Measurements from ENCODE around the gene EEF1E1. TPM values are rescaled to one million over a fixed set of nuclear protein-coding genes. Genes with fewer than 3 reads are reported as not detected.

Gene EEF1E1
- total RNA-seq, 4 donors from 2014 or later = 10.9 to 63.4 (median 24.5) TPM

DNA sequence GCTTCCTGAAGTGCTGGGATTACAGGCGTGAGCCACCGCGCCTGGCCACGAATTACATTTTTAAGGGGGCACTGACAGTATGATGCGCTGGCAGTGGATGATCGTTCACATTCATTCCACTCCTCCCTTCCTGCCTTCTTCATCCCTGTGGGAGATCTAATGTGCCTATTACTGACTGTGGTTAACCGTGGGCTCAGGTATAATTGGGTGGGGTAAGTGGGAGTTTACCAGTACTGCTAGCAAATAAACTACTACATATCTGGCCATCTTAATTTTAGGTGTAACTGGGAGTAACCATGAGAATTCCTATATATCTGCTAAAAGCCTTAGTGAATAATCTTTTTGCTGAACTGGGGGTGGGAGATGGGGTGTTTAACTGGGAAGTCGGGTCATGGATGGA lies 31.6 kb downstream of the EEF1E1 start:
- Histone ChIP-seq H3K27ac (no peak overlapping the region), H3K36me3 (no peaks in the 10 kb centered on the region), H3K4me3 (replicated peaks in 1 of 3) (no peak overlapping the region), H3K4me1 (no peaks in the 10 kb centered on the region), H3K27me3 (no peaks in the 10 kb centered on the region), H3K9me3 (no peaks in the 10 kb centered on the region)
- WGBS, 2 donors = 88 to 90% methylated on average over 8 of the region's 8 CpGs
- TF ChIP-seq, protein P1, sequence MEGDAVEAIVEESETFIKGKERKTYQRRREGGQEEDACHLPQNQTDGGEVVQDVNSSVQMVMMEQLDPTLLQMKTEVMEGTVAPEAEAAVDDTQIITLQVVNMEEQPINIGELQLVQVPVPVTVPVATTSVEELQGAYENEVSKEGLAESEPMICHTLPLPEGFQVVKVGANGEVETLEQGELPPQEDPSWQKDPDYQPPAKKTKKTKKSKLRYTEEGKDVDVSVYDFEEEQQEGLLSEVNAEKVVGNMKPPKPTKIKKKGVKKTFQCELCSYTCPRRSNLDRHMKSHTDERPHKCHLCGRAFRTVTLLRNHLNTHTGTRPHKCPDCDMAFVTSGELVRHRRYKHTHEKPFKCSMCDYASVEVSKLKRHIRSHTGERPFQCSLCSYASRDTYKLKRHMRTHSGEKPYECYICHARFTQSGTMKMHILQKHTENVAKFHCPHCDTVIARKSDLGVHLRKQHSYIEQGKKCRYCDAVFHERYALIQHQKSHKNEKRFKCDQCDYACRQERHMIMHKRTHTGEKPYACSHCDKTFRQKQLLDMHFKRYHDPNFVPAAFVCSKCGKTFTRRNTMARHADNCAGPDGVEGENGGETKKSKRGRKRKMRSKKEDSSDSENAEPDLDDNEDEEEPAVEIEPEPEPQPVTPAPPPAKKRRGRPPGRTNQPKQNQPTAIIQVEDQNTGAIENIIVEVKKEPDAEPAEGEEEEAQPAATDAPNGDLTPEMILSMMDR (IDR thresholded peaks at IDR 0.05) = no peak
- no peak for TF ChIP-seq POLR2A (IDR thresholded peaks at IDR 0.05)
- DNase-seq = no peak
- intact Hi-C loops (cut with DNase I) = no loop called here

DNA sequence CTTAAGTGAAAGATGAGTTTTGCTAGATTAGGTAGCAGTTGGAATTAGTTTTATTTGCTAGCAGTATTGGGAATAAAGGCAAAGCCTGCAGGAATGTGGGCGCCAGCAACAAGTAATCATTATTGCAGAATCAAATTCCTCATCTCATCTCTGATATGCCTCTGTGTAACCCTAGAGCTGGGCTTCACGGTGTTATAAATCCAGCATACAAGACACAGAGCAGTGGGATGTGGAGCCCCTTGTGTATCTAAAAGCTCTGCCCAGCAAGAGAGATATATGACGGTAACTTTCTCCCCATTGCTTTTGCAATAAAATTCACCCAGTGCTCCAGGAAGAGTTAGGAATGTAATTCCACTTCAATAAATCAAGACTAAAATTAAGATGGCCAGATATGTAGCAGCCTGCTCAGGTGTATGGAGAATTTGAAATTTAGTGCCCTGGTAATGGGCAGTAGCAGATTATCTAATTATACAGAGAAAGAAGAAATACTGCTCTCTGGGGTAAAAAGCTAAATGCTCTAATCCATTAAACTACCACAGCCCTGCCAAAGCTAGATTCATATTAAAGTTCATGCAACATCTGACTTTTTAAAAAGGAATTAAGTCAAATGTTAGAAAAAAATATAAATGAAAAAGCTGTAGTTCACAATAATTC lies 32.6 kb downstream of the EEF1E1 start:
- Histone ChIP-seq H3K27ac (no peak overlapping the region), H3K4me3 (replicated peaks in 1 of 3) (no peak overlapping the region), H3K9me3 (no peaks in the 10 kb centered on the region), H3K36me3 (no peaks in the 10 kb centered on the region), H3K27me3 (no peaks in the 10 kb centered on the region), H3K4me1 (peaks cover 2 to 4% of the 10 kb centered on the region in 2 donors)
- TF ChIP-seq, protein P1 (IDR thresholded peaks at IDR 0.05) = no peak
- no peak for TF ChIP-seq POLR2A (IDR thresholded peaks at IDR 0.05)
- 72 to 82% methylated on average over 3 of the region's 3 CpGs for WGBS, 2 donors
- DNase-seq = no peak
- intact Hi-C loops (cut with DNase I) = no loop called here

DNA sequence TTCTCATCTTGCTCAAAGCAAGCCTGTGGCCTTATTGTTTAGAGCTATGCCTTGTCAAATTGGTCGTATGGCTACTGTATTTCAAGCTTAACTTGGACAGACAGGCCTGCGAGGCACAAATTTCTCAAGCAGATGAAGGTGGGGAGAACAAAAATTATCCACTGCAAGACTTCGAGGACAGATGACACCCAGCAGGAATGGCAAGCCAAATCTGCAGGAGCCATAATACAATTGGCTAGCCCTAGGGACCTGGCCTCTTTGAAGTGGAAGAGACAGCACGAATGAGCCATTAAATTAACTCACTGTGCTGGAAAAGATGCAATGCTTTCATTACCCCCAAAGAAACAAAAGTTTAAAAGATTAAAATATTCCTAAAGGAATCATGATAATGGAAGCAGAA lies 33.2 kb downstream of the EEF1E1 start:
- no peaks in the 10 kb centered on the region for H3K9me3 ChIP-seq
- no peak for DNase-seq
- no peaks in the 10 kb centered on the region for H3K36me3 ChIP-seq
- H3K4me1 ChIP-seq = peaks cover 6 to 7% of the 10 kb centered on the region in 2 donors
- no peak overlapping the region for H3K27ac ChIP-seq
- no peak for TF ChIP-seq POLR2A (IDR thresholded peaks at IDR 0.05)
- TF ChIP-seq, protein P1 (IDR thresholded peaks at IDR 0.05) = no peak
- 66 to 75% methylated on average over 4 of the region's 4 CpGs for WGBS, 2 donors
- intact Hi-C loops (cut with DNase I) = no loop called here
- no peaks in the 10 kb centered on the region for H3K27me3 ChIP-seq
- no peak overlapping the region for H3K4me3 ChIP-seq (replicated peaks in 1 of 3)

DNA sequence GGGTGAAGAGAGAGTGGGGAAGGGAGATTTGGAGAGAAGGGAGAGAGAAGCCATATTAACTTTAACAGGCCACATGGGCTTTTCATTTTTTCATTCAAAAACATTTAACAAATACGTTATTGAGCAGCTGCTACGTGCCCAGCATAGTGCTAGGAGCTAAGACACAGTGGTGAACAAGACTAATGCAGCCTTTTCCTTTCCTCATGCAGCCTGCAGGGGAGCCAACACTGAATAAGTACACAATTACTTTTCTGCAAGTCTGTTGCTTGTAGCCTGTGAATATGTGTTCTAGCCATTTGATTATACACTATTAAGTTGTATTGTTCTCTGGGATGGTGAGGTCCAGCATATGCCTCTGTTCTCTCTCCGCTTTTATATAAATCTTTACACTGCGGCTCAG lies 36.2 kb downstream of the EEF1E1 start:
- H3K4me1 ChIP-seq = peaks cover 7 to 9% of the 10 kb centered on the region in 2 donors
- H3K36me3 ChIP-seq = no peaks in the 10 kb centered on the region
- no peak overlapping the region for H3K27ac ChIP-seq
- 84 to 86% methylated on average over 4 of the region's 4 CpGs for WGBS, 2 donors
- no peak for TF ChIP-seq POLR2A (IDR thresholded peaks at IDR 0.05)
- TF ChIP-seq, protein P1 (IDR thresholded peaks at IDR 0.05) = peak in 1 of 6 experiments; percentile 22
- DNase-seq = no peak
- no peaks in the 10 kb centered on the region for H3K27me3 ChIP-seq
- no peak overlapping the region for H3K4me3 ChIP-seq (replicated peaks in 1 of 3)
- intact Hi-C loops (cut with DNase I) = no loop called here
- H3K9me3 ChIP-seq = no peaks in the 10 kb centered on the region

DNA sequence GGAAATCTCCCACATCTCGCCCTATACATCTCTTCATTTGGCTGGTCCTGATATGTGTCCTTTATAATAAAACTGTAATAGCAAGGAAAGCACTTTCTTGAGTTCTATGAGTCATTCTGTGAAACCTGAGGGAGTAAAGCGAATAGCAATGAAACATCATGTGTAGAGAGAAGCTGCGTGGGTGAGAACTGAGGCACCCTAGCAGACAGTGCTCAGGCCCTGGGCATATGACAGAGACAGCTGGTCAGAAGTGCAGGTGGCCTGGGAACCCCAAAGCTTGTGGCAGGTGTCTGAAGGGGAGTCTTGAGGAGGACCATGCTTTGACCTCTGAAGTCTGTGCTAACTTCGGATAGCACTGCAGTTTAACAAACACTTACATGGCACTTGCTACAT lies 36.8 kb downstream of the EEF1E1 start:
- no peaks in the 10 kb centered on the region for H3K27me3 ChIP-seq
- H3K4me1 ChIP-seq = peaks cover 7 to 9% of the 10 kb centered on the region in 2 donors
- TF ChIP-seq, protein P1 (IDR thresholded peaks at IDR 0.05) = no peak
- no peak for TF ChIP-seq POLR2A (IDR thresholded peaks at IDR 0.05)
- intact Hi-C loops (cut with DNase I) = no loop called here
- no peaks in the 10 kb centered on the region for H3K36me3 ChIP-seq
- no peak overlapping the region for H3K27ac ChIP-seq
- DNase-seq = no peak
- 90 to 95% methylated on average over 4 of the region's 4 CpGs for WGBS, 2 donors
- no peak overlapping the region for H3K4me3 ChIP-seq (replicated peaks in 1 of 3)
- H3K9me3 ChIP-seq = no peaks in the 10 kb centered on the region

Measured in thyroid gland (tissue), 4 donors.